Activated CD8-positive, alpha-beta T cell treated with anti-CD3 and anti-CD28 coated beads for 36 hours (primary cell): ENCODE results near the gene TMCO4. TPM values are rescaled to one million over a fixed set of nuclear protein-coding genes. Genes with fewer than 3 reads are reported as not detected.

Source experiments
- ATAC-seq: fragments of 200-7000 bp; cut with Tn5 transposase; one replicate; pipeline ENCODE4 v1.10.0; 2021; ENCODE audit warnings: mild to moderate bottlenecking, moderate library complexity
- CTCF ChIA-PET: fragments of 350-600 bp; sonication (Branson Sonifier 250); formaldehyde crosslinking; loops from one replicate; lab custom pipeline; 2021; ENCODE audit warnings: antibody characterized with exemption; lab: Charles Lee
- POLR2A ChIA-PET: fragments of 350-600 bp; sonication (Branson Sonifier 250); formaldehyde crosslinking; loops from one replicate; lab custom pipeline; 2021; ENCODE audit warnings: antibody characterized with exemption; lab: Charles Lee
- DNase-seq: peaks from one replicate; pipeline ENCODE4 v3.0.0-alpha.2; 2020
- H3K27ac Mint-ChIP-seq: one replicate; pipeline ENCODE4 v1.8.0; 2021; ENCODE audit warnings: mild to moderate bottlenecking, mixed read lengths
- H3K27me3 Mint-ChIP-seq: one replicate; pipeline ENCODE4 v1.8.0; 2021; ENCODE audit warnings: mixed read lengths
- H3K36me3 Mint-ChIP-seq: one replicate; pipeline ENCODE4 v1.8.0; 2021; ENCODE audit warnings: low read depth, mixed read lengths
- H3K4me1 Mint-ChIP-seq: one replicate; pipeline ENCODE4 v1.8.0; 2021; ENCODE audit warnings: low read depth, mixed read lengths
- H3K4me3 Mint-ChIP-seq: one replicate; pipeline ENCODE4 v1.8.0; 2021; ENCODE audit warnings: mild to moderate bottlenecking, moderate library complexity, mixed read lengths
- H3K9me3 Mint-ChIP-seq: one replicate; pipeline ENCODE4 v1.8.0; 2021; ENCODE audit warnings: mixed read lengths
- intact Hi-C: fragments of 100-400 bp; cut with micrococcal nuclease; formaldehyde crosslinking; loops from one replicate; pipeline ENCODE4 v1.10.0; 2022
- total RNA-seq, 2 experiments: library from RNA; stranded (reverse); gene quantifications; one replicate each; pipeline ENCODE4 v1.2.3, GENCODE V29; 2021
- TF ChIP-seq, protein P1 (sequence below): fragments of 200-600 bp; IDR thresholded peaks from one replicate; pipeline ENCODE4 v1.8.0; 2022; ENCODE audit warnings: antibody characterized with exemption, mild to moderate bottlenecking

The TMCO4 gene
- total RNA-seq, 2 experiments from 2014 or later, result 10.8 to 13.2 TPM

DNA sequence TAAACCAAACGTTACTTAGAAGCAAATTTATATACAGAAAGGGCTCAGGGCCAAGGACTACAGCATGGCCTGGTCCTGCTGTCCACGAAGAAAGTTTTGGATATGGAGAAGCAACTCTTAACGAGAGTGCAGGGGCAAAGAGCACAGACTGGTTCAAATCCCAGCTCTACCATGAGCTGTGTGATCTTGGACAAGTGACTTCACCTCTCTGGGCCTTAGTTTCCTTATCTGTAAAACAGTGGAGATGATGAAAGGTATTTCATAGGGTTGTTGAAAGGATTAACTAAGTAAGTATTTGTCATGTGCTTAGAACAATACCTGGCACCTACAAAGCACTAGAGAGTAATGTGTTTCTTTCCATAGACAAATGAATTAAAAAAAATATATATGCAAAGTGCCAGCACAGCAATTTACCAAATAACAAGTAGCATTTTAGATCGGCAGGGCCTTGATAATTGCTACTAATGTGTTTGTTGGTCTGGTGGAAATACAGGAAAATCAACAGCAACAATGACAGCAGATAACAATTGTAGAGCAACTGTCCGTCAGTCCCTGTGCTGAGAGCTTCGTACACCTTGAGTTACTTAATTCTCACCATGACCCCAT is 25.4 kb downstream of the TMCO4 start:
- no peak for ATAC-seq
- intact Hi-C loops, result no loop called here

DNA sequence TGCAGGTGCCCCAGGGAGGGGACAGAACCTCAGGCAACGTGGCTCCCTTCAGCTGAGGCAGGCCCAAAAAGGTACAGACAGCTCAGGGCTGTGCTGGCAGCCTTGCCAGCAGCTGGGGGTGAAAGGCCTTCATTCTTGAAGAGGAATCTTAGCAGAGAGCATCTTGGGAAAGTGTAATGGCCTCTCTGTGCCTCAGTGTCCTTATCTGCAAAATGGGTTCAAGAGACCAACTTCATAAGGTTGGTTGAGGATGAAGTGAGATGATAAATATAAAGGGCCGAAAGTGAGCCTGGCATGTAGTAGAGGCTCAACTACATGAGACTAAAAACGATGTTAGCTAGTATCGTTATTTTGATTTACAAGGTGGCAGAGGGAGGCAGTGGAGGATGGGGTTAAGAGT is 26.2 kb downstream of the TMCO4 start:
- intact Hi-C loops, result no loop called here
- ChIA-PET CTCF (interaction anchor here (1.2 to 2.6 kb wide), 2 partner anchors 11 to 58 kb away, joined by 4 to 9 read pairs; no protein-coding TSS in a partner anchor), POLR2A (no interaction called here)
- Mint-ChIP-seq H3K36me3 (peaks cover 13% of the 10 kb centered on the region), H3K27ac (no peak overlapping the region), H3K4me3 (no peak overlapping the region), H3K9me3 (no peaks in the 10 kb centered on the region), H3K4me1 (no peaks in the 10 kb centered on the region), H3K27me3 (no peaks in the 10 kb centered on the region)
- ATAC-seq, result no peak
- TF ChIP-seq, protein P1, sequence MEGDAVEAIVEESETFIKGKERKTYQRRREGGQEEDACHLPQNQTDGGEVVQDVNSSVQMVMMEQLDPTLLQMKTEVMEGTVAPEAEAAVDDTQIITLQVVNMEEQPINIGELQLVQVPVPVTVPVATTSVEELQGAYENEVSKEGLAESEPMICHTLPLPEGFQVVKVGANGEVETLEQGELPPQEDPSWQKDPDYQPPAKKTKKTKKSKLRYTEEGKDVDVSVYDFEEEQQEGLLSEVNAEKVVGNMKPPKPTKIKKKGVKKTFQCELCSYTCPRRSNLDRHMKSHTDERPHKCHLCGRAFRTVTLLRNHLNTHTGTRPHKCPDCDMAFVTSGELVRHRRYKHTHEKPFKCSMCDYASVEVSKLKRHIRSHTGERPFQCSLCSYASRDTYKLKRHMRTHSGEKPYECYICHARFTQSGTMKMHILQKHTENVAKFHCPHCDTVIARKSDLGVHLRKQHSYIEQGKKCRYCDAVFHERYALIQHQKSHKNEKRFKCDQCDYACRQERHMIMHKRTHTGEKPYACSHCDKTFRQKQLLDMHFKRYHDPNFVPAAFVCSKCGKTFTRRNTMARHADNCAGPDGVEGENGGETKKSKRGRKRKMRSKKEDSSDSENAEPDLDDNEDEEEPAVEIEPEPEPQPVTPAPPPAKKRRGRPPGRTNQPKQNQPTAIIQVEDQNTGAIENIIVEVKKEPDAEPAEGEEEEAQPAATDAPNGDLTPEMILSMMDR, result no peak
- DNase-seq, result no peak

More for the DNA sequence above, 25.4 kb downstream of the TMCO4 start:
- no peaks in the 10 kb centered on the region for H3K4me1 Mint-ChIP-seq
- H3K36me3 Mint-ChIP-seq, result peaks cover 19% of the 10 kb centered on the region
- H3K27ac Mint-ChIP-seq, result no peak overlapping the region
- TF ChIP-seq, protein P1, result no peak
- CTCF ChIA-PET, result interaction anchor here (2.6 kb wide), 1 partner anchor 12 kb away, joined by 9 read pairs; no protein-coding TSS in a partner anchor
- H3K9me3 Mint-ChIP-seq, result no peaks in the 10 kb centered on the region
- no peaks in the 10 kb centered on the region for H3K27me3 Mint-ChIP-seq
- POLR2A ChIA-PET, result no interaction called here
- no peak for DNase-seq
- no peak overlapping the region for H3K4me3 Mint-ChIP-seq

- TF ChIP-seq, protein P1, result no peak
- ATAC-seq, result no peak
- ChIA-PET POLR2A (no interaction called here), CTCF (no interaction called here)
- no peak for DNase-seq
- H3K4me3 Mint-ChIP-seq, result no peak overlapping the region
- no peaks in the 10 kb centered on the region for H3K9me3 Mint-ChIP-seq
- intact Hi-C loops, result no loop called here
- no peaks in the 10 kb centered on the region for H3K4me1 Mint-ChIP-seq
- no peaks in the 10 kb centered on the region for H3K27me3 Mint-ChIP-seq
- H3K36me3 Mint-ChIP-seq, result peaks cover 8% of the 10 kb centered on the region
- H3K27ac Mint-ChIP-seq, result no peak overlapping the region
Measured at GRCh38 chr1:19772053-19772452, 27.7 kb downstream of the TMCO4 start.

DNA sequence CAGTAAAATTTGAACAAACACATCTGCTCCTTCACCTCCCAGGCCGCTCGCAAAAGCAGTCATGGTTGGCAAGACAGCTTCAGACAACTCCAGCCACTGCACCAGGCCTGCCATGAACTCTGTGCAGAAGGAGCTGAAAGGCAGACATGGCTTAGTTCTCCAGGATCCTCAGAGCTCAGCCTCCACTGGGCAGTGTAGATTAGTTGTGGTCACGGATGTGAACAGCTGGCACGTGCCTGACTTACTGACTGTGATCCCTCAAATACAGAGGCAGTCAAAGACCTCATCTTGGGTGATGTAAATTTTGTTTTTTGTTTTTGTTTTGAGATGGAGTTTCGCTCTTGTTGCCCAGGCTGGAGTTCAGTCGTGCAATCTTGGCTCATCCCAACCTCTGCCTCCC is 28.4 kb downstream of the TMCO4 start:
- DNase-seq (no peak), ATAC-seq (no peak)
- TF ChIP-seq, protein P1, result no peak
- Mint-ChIP-seq H3K27me3 (no peaks in the 10 kb centered on the region), H3K4me3 (no peak overlapping the region), H3K27ac (no peak overlapping the region), H3K36me3 (peaks cover 4% of the 10 kb centered on the region), H3K4me1 (no peaks in the 10 kb centered on the region), H3K9me3 (no peaks in the 10 kb centered on the region)
- intact Hi-C loops, result no loop called here
- ChIA-PET CTCF (interaction anchor here (2.0 kb wide), 1 partner anchor 10 kb away, joined by 7 read pairs; no protein-coding TSS in a partner anchor), POLR2A (interaction anchor here (0.5 kb wide), 1 partner anchor 584 kb away, joined by 3 read pairs; no protein-coding TSS in a partner anchor)

DNA sequence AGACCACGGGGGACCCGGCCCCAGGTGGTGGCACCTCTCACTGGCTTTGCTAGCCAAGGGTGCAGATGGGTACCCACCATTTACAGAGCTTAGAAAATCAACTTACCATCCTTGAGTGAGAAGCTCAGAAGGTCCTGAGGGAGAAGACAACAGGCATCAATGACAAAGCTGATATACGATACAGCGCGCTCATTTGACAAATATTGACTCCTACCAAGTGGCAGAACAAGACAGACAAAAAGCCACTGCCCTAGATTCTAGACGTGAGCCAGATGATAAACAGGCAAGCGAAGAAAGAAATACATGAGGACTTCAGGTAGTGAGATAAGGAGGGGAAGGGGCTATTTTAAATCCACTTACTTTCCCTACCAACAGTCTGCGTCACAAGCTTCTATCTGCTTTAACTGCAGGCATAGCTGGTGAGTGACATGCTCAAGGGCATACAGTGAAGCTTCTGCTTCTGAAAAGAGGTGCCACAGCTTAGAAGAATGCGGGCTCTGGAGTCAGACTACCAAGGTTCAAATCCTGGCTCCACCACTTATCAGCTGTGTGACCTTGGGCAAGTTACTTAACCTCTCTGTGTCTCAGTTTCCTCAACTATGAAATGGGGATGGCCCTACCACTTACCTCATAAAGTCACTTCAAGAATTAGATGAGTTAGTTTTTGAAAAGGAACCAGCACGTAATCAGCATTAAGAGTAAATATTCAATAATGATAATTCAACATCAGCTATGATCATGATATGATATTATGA is 29.1 kb downstream of the TMCO4 start:
- ATAC-seq (no peak), DNase-seq (no peak)
- ChIA-PET CTCF (interaction anchor here (2.0 kb wide), 1 partner anchor 9 kb away, joined by 7 read pairs; no protein-coding TSS in a partner anchor), POLR2A (interaction anchor here (0.5 kb wide), 1 partner anchor 585 kb away, joined by 3 read pairs; no protein-coding TSS in a partner anchor)
- H3K36me3 Mint-ChIP-seq, result peaks cover 4% of the 10 kb centered on the region
- H3K9me3 Mint-ChIP-seq, result no peaks in the 10 kb centered on the region
- TF ChIP-seq, protein P1, result no peak
- H3K27ac Mint-ChIP-seq, result no peak overlapping the region
- intact Hi-C loops, result no loop called here
- H3K27me3 Mint-ChIP-seq, result no peaks in the 10 kb centered on the region
- H3K4me3 Mint-ChIP-seq, result no peak overlapping the region
- peaks cover 5% of the 10 kb centered on the region for H3K4me1 Mint-ChIP-seq
